SK-N-SH (cell line): ENCODE measurements around the gene ATAD3B.

Experiments used
- RAD21 ChIP-seq: IDR thresholded peaks from 2 replicates; pipeline ENCODE4 v1.6.1; 2012; ENCODE audit warnings: mild to moderate bottlenecking, low read length
- SMC3 ChIP-seq: IDR thresholded peaks from 2 replicates; pipeline ENCODE4 v1.6.1; 2012; ENCODE audit warnings: low read depth, low read length, improper control_type of control experiment
- TF ChIP-seq, protein P1 (sequence below): fragments of 200-600 bp; sonication (generic); IDR thresholded peaks from 2 replicates; pipeline ENCODE4 v1.6.1; 2017; ENCODE audit warnings: antibody characterized with exemption, mild to moderate bottlenecking, moderate library complexity
- TF ChIP-seq, protein P2 (sequence below): IDR thresholded peaks from 2 replicates; pipeline ENCODE4 v1.4.0; 2012; ENCODE audit warnings: low read depth
- TF ChIP-seq, protein P3 (sequence below): fragments of 150-350 bp; IDR thresholded peaks from 2 replicates; pipeline ENCODE4 v1.6.1; 2017; ENCODE audit warnings: antibody characterized with exemption, low read length, low read depth, borderline replicate concordance

DNA sequence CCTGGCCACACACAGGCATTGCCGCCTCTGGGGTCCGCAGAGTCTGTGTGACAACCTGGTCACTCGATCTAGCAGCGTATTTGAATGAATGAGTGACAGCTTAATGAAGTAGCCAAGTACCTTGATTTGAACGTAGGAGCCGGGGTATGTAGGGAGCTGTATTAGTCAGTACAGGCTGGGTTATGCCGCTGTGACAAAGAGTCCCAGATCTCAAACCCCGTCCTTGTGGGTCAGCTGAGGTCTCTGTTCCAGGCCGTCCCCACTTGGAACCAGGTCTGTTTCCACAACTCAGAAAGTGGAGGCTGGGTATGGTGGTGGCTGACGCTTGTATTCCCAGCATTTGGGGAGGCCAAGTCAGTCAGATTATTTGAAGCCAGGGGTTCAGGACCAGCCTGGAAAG lies 20.0 kb downstream of the ATAD3B start:
- TF ChIP-seq, protein P1, sequence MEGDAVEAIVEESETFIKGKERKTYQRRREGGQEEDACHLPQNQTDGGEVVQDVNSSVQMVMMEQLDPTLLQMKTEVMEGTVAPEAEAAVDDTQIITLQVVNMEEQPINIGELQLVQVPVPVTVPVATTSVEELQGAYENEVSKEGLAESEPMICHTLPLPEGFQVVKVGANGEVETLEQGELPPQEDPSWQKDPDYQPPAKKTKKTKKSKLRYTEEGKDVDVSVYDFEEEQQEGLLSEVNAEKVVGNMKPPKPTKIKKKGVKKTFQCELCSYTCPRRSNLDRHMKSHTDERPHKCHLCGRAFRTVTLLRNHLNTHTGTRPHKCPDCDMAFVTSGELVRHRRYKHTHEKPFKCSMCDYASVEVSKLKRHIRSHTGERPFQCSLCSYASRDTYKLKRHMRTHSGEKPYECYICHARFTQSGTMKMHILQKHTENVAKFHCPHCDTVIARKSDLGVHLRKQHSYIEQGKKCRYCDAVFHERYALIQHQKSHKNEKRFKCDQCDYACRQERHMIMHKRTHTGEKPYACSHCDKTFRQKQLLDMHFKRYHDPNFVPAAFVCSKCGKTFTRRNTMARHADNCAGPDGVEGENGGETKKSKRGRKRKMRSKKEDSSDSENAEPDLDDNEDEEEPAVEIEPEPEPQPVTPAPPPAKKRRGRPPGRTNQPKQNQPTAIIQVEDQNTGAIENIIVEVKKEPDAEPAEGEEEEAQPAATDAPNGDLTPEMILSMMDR, result no peak
- TF ChIP-seq, protein P2, sequence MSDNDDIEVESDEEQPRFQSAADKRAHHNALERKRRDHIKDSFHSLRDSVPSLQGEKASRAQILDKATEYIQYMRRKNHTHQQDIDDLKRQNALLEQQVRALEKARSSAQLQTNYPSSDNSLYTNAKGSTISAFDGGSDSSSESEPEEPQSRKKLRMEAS, result no peak
- TF ChIP-seq RAD21 (no peak), SMC3 (no peak)
- TF ChIP-seq, protein P3, sequence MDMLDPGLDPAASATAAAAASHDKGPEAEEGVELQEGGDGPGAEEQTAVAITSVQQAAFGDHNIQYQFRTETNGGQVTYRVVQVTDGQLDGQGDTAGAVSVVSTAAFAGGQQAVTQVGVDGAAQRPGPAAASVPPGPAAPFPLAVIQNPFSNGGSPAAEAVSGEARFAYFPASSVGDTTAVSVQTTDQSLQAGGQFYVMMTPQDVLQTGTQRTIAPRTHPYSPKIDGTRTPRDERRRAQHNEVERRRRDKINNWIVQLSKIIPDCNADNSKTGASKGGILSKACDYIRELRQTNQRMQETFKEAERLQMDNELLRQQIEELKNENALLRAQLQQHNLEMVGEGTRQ, result no peak
